ENCODE results near the gene ATG4B. TPM values are rescaled to one million over a fixed set of nuclear protein-coding genes. Genes with fewer than 3 reads are reported as not detected.

Gene ATG4B
- total RNA-seq, 3 donors from 2014 or later (not counting 1 experiment from before 2014, with no cell fraction given), result 106 to 171 (median 139) TPM

DNA sequence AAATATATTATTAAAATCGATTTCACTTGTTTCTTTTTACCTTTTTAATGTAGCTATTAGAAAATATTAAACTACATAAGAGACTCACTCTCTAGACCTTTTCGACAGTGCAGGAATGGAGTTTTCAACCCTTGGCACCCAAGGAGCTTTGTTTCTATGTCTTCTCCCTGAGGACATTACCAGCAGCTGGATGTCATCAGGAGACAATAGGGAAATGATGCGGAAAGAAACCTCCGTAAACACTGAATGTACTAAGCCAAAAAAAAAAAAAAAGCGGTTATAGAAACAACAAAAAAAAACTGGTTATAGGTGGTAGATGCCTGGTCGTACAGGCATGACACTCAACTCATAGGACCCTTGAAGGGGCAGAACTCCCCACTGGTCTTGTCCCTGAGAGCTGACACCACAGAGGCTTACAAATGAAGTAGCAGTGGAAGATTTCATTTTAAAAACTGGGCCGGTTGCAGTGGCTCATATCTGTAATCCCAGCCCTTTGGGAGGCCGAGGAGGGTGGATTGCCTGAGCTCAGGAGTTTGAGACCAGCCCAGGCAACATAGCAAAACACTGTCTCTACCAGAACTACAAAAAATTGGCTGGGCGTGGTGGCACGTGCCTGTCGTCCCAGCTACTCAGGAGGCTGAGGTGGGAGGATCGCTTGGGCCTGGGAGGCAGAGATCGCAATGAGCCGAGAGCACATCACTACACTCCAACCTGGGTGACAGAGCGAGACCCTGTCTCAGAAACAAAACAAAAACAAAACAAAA, 24.3 kb upstream of the ATG4B start:
- Histone ChIP-seq H3K4me3 (ENCODE audit: low read length) (no peak overlapping the region), H3K27ac (ENCODE audit: low read length) (no peak overlapping the region), H3K4me1 (ENCODE audit: control insufficient read depth, insufficient read depth, low read length) (peaks cover 36% of the 10 kb centered on the region), H3K36me3 (ENCODE audit: control insufficient read depth, insufficient read depth, low read length) (no peaks in the 10 kb centered on the region), H3K9me3 (ENCODE audit: control insufficient read depth, insufficient read depth, low read length) (no peaks in the 10 kb centered on the region), H3K27me3 (ENCODE audit: control insufficient read depth, insufficient read depth, low read length) (no peaks in the 10 kb centered on the region)
- intact Hi-C loops (cut with micrococcal nuclease), result loop anchor here (5.0 kb wide), 1 partner anchor 256 kb away; the partner anchor contains the start of gene FARP2
- no peaks in the 10 kb centered on the region for H3K9me3 Mint-ChIP-seq
- H3K36me3 Mint-ChIP-seq, result no peaks in the 10 kb centered on the region
- TF ChIP-seq, protein P1, sequence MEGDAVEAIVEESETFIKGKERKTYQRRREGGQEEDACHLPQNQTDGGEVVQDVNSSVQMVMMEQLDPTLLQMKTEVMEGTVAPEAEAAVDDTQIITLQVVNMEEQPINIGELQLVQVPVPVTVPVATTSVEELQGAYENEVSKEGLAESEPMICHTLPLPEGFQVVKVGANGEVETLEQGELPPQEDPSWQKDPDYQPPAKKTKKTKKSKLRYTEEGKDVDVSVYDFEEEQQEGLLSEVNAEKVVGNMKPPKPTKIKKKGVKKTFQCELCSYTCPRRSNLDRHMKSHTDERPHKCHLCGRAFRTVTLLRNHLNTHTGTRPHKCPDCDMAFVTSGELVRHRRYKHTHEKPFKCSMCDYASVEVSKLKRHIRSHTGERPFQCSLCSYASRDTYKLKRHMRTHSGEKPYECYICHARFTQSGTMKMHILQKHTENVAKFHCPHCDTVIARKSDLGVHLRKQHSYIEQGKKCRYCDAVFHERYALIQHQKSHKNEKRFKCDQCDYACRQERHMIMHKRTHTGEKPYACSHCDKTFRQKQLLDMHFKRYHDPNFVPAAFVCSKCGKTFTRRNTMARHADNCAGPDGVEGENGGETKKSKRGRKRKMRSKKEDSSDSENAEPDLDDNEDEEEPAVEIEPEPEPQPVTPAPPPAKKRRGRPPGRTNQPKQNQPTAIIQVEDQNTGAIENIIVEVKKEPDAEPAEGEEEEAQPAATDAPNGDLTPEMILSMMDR (IDR thresholded peaks at IDR 0.05), result no peak
- H3K27ac Mint-ChIP-seq, result no peak overlapping the region
- no peaks in the 10 kb centered on the region for H3K27me3 Mint-ChIP-seq (ENCODE audit: low read depth in 2 of 2)
- WGBS (ENCODE audit: insufficient coverage), result 95% methylated on average over 14 of the region's 15 CpGs
- ATAC-seq, result no peak
- DNase-seq, result no peak
- peaks cover 29 to 43% of the 10 kb centered on the region in 2 donors for H3K4me1 Mint-ChIP-seq
- no peak overlapping the region for H3K4me3 Mint-ChIP-seq

DNA sequence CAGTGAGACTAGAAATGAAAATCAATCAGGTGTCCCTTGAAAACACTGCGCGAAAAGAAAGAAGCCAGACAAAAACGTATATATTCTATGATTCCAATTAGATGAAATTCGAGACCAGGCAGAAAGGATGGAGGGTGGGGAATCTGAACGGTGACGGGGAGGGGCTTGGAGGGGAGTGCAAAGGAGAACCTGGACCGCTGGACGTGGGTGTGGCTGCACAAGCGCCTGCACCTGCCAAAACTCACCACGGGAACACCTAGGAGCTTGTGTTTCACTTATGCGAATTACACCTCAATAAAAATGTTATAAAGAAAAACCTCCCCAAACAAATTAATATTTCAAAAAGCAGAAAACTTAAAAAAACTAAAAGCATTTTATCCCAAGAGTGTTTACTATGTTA, 22.5 kb upstream of the ATG4B start:
- no peak overlapping the region for H3K27ac ChIP-seq (ENCODE audit: low read length)
- Mint-ChIP-seq H3K4me1 (peaks cover 20 to 29% of the 10 kb centered on the region in 2 donors), H3K9me3 (no peaks in the 10 kb centered on the region), H3K4me3 (no peak overlapping the region), H3K27me3 (ENCODE audit: low read depth in 2 of 2) (no peaks in the 10 kb centered on the region), H3K27ac (no peak overlapping the region), H3K36me3 (no peaks in the 10 kb centered on the region)
- H3K9me3 ChIP-seq (ENCODE audit: control insufficient read depth, insufficient read depth, low read length), result no peaks in the 10 kb centered on the region
- DNase-seq (no peak), ATAC-seq (no peak)
- intact Hi-C loops (cut with micrococcal nuclease), result no loop called here
- TF ChIP-seq, protein P1 (IDR thresholded peaks at IDR 0.05), result no peak
- peaks cover 19% of the 10 kb centered on the region for H3K4me1 ChIP-seq (ENCODE audit: control insufficient read depth, insufficient read depth, low read length)
- no peaks in the 10 kb centered on the region for H3K27me3 ChIP-seq (ENCODE audit: control insufficient read depth, insufficient read depth, low read length)
- no peak overlapping the region for H3K4me3 ChIP-seq (ENCODE audit: low read length)
- H3K36me3 ChIP-seq (ENCODE audit: control insufficient read depth, insufficient read depth, low read length), result no peaks in the 10 kb centered on the region
- 94% methylated on average over 11 of the region's 11 CpGs for WGBS (ENCODE audit: insufficient coverage)

DNA sequence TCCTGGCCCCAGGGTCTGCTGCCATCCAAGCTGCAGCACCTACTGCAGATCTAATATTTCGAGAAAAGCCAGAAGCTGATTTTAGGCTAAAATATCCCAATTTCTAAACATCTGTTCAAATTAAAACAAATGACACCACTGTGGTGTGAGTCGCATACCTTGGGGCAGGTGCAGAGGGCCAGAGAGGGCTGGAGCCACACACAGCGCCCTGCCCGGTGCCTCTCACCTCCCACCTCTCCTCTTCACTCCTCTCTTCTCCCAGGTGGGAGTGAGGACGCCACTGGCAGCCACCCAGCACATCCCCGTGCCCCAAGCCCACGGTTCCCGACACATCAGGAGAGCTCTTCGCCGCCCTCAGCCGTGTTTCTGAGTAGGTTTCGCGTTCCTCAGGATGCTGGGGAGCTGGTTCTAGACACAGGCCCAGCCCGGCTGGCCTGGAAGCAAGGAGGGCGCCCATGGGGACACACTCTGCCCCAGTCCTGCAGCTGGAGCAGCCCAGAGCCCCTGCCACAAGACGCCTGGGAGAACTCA, 21.9 kb upstream of the ATG4B start:
- H3K9me3 Mint-ChIP-seq, result no peaks in the 10 kb centered on the region
- WGBS (ENCODE audit: insufficient coverage), result 97% methylated on average over 16 of the region's 16 CpGs
- ATAC-seq (no peak), DNase-seq (no peak)
- no peaks in the 10 kb centered on the region for H3K27me3 Mint-ChIP-seq (ENCODE audit: low read depth in 2 of 2)
- H3K4me3 ChIP-seq (ENCODE audit: low read length), result no peak overlapping the region
- H3K36me3 ChIP-seq (ENCODE audit: control insufficient read depth, insufficient read depth, low read length), result no peaks in the 10 kb centered on the region
- H3K4me3 Mint-ChIP-seq, result peak overlapping the region; percentile 59
- H3K36me3 Mint-ChIP-seq, result no peaks in the 10 kb centered on the region
- H3K9me3 ChIP-seq (ENCODE audit: control insufficient read depth, insufficient read depth, low read length), result no peaks in the 10 kb centered on the region
- intact Hi-C loops (cut with micrococcal nuclease), result loop anchor here (2.0 kb wide), 1 partner anchor 21 kb away; the partner anchor contains the start of genes ATG4B and THAP4
- no peaks in the 10 kb centered on the region for H3K27me3 ChIP-seq (ENCODE audit: control insufficient read depth, insufficient read depth, low read length)
- peaks cover 16% of the 10 kb centered on the region for H3K4me1 ChIP-seq (ENCODE audit: control insufficient read depth, insufficient read depth, low read length)
- H3K4me1 Mint-ChIP-seq, result peaks cover 17 to 28% of the 10 kb centered on the region in 2 donors
- no peak overlapping the region for H3K27ac ChIP-seq (ENCODE audit: low read length)
- H3K27ac Mint-ChIP-seq, result peak overlapping the region in 1 of 2 donors; percentile 44
- TF ChIP-seq, protein P1 (IDR thresholded peaks at IDR 0.05), result no peak

All from natural killer cell (primary cell).